DMS 273 treated with DMSO at 0.1 percent for 48 hours (cell line): ENCODE measurements around the gene SPON1.
"Not testable (repeated sequence)": the region's sequence is repeated elsewhere in the genome, so short reads cannot be mapped to it uniquely, and the experiment has no call there.

ENCODE experiments used
- DNase-seq: peaks from one replicate; lab custom pipeline; 2025; lab: John Stamatoyannopoulos, UW

The SPON1 gene

DNA sequence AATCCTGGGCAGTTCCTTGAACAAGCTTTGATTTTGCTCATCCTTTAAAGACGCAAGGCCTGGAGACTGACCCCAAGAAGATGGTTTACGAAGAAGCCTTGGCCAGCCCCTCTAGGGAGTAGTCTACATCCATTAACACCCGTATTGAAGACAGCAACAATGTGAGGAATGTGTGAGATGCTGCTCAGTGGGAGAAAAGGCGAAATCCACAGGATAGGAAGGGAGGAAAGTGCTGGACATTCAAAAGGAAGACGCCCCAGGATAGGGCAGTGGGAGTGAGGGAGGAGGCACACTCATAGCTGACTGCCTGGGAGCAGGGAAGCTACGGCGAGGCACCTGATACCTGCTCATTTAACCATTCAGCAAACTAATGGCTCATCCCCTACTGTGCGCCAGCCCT, 282.4 kb downstream of the SPON1 start:
- no peak for DNase-seq

GRCh38 chr11:14245444-14245843, 282.9 kb downstream of the SPON1 start:
- no peak for DNase-seq

GRCh38 chr11:14248580-14248981, 286.1 kb downstream of the SPON1 start:
- DNase-seq = no peak

DNA sequence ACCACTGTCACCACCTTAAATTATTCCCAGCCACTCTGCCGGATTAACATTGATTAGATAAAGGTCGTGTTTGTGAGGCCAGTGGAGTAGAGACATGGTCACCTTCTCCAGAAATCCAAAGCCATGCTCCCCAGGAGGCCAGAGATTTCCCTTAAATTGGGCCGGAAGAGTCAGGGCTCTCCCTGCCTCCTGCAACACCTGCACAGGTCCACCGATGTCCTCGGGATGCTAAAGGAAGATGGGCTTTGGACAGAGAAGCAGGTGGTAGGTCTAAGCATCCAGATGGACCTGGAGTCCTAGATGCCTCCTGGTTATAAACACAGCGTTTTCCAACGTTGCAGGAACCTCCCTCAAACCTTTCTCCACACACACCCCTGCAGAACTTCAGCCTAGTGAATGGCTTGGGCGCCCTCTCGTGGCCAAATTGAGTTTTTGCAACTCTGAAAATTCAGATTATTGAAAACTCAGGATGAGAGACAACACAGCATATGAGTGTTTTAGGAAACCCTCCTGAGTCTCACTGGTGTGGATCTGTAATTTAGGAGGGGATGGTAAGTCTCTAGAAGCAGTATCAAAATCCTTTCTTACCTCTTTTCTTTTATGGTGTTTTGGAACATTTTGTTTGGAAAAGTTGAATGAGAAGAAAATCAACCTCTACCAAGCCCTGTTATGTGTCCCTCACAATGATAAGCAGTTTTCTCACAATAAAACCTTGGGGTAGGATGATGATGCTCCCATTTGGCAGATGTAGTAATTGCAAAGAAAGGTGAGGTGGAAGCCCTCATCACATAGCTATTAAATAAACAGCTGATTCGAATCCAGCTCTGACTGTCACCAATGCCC, 286.8 kb downstream of the SPON1 start:
- DNase-seq = no peak

DNA sequence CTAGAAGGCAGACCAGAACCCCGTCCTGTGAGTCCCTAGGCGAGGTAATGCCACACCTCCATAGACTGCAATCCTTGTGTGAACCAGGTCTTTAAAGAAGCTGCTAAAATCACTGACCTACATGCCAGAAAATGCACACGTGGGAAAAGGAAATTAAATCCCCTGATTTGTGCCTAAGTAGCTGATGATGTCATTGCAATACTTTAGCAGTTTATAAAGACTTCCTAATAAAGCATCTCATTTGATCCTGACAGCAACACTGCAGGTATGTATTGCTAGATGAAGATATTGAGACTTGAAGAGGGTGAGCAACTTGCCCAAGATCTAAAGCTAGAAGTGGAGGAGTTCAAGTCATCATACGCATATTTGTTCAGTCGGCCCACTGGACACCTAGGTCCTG, 289.2 kb downstream of the SPON1 start:
- DNase-seq = no peak

GRCh38 chr11:14252501-14252900, 290.0 kb downstream of the SPON1 start:
- not testable (repeated sequence) for DNase-seq

- peak; percentile 7 for DNase-seq
Observed at GRCh38 chr11:14253421-14253820, 290.9 kb downstream of the SPON1 start.

DNA sequence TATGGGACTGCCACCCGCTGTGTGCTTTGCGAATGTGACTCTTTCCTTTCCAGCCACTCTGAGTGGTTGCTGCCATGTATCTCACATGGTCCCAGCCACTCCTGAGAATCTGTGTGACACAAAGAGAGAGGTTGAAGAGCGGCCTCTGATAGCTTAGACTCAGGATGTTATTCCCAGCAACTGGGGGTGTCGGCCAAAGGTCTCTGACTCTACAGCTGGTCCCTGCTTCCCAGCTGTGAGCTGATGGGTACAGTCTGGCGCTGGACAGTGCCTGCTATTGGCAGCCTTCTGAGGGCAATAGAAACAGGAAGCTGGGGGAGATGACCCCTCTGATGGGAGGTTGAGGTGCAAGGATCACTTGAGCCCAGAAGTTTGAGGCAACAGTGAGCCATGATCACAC, 291.3 kb downstream of the SPON1 start:
- no peak for DNase-seq

DNA sequence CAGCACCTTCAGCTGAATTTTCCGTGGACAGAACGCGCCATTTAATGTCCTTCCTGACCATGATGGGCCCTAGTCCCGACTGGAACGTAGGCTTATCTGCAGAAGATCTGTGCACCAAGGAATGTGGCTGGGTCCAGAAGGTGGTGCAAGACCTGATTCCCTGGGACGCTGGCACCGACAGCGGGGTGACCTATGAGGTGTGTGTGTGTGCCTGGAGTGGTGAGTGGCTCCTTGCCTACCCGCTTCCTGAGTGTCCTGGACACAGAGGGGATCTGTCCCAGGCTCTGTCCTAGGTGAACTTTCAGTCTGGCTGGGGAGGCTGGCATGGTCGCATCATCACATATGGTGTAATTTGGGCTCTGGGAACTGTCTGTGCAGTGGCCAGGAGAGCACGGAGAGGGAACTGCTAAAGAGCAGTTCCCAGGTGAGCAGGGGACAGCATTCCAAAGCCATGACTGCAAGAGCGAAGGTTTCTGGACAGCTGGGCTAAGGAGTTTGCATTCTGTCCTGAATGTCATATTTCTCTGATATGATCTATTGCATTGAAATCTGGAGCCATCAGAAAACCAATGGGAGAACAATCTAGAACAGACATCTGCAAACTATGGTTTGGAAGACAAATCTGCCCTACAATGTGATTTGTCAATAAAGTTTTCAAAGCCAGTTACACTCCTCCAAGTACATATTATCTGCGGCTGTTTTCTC, 292.2 kb downstream of the SPON1 start:
- no peak for DNase-seq

GRCh38 chr11:14255238-14255534, 292.7 kb downstream of the SPON1 start:
- no peak for DNase-seq

DNA sequence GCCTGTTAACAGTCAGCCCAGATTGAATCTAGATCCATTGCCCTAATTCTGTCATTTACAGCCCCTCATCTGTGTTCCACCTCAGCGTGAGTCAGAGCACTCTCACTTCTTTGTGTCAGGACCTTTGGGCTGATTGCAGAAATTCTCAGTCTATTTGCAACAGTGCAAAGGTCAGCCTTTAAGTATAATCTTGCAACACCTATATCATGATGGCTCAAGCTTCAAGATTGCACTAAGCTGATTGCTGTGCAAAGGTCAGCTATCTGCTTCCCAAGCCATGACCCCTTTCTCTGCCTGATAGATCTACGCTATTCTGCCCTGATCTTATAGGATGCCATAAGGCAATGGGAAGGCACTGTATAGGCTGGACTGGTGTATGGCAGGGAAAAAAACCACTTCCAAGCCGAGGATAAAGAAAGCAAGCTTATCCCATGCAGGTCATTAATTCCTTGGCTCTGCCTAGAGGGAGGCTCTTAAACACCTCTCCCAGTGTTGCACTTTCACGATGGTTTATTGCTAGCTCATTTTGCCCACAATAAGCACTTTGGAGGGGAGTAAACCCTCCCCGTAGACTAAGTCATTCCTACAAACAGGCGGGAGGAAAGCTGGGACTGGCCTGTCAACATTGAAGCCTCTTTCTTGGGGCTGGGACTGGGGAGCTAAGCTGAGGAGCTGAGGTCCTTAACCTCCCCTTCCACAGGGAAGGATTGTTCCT, 295.9 kb downstream of the SPON1 start:
- DNase-seq = no peak

DNA sequence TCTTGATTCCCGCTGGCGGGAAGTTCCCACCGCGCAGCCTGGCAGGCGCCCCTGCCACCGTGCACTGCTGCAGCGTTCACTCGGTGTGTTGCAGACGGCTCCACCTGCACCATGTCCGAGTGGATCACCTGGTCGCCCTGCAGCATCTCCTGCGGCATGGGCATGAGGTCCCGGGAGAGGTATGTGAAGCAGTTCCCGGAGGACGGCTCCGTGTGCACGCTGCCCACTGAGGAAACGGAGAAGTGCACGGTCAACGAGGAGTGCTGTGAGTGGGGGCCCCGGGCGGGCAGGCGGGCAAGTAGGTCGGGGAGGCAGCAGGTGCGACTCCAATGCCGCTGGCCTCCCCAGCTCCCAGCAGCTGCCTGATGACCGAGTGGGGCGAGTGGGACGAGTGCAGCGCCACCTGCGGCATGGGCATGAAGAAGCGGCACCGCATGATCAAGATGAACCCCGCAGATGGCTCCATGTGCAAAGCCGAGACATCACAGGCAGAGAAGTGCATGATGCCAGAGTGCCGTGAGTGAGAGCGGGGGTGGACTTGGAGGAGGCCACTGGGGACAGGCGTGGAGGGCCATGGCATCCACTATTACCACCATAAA, 296.8 kb downstream of the SPON1 start:
- DNase-seq = no peak

GRCh38 chr11:14259878-14260277, 297.4 kb downstream of the SPON1 start:
- no peak for DNase-seq

- no peak for DNase-seq
Observed at GRCh38 chr11:14261066-14261465, 298.5 kb downstream of the SPON1 start.

DNA sequence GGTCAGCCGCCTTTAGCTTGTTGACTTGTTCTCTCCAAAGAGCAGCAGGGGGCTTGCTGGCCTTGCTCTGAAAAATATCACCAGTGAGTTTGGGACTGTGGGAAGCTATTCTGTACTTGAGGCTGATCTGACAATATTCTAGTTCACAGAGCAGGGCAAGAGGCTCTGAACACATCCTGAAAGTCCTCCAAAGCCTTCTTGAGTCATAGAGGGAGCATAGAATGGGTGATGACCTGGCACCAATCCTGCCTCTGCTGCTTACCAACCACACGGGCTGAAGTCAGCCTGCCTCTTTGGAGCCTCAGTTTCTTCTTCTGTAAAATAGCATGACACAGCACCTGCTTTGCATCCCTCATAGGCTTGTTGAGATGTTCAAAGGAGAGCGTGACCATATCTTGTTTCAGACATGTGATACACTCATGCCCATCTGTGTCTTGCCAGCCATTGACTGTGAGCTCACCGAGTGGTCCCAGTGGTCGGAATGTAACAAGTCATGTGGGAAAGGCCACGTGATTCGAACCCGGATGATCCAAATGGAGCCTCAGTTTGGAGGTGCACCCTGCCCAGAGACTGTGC, 299.8 kb downstream of the SPON1 start:
- DNase-seq = no peak

- no peak for DNase-seq
Observed at GRCh38 chr11:14264966-14265365, 302.4 kb downstream of the SPON1 start.

DNA sequence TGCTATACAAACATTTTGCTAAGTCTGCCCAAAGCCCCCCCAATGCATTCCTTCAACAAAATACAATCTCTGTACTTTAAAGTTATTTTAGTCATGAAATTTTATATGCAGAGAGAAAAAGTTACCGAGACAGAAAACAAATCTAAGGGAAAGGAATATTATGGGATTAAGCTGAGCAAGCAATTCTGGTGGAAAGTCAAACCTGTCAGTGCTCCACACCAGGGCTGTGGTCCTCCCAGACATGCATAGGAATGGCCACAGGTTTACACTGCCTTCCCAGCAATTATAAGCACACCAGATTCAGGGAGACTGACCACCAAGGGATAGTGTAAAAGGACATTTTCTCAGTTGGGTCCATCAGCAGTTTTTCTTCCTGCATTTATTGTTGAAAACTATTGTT, 304.1 kb downstream of the SPON1 start:
- no peak for DNase-seq

DNA sequence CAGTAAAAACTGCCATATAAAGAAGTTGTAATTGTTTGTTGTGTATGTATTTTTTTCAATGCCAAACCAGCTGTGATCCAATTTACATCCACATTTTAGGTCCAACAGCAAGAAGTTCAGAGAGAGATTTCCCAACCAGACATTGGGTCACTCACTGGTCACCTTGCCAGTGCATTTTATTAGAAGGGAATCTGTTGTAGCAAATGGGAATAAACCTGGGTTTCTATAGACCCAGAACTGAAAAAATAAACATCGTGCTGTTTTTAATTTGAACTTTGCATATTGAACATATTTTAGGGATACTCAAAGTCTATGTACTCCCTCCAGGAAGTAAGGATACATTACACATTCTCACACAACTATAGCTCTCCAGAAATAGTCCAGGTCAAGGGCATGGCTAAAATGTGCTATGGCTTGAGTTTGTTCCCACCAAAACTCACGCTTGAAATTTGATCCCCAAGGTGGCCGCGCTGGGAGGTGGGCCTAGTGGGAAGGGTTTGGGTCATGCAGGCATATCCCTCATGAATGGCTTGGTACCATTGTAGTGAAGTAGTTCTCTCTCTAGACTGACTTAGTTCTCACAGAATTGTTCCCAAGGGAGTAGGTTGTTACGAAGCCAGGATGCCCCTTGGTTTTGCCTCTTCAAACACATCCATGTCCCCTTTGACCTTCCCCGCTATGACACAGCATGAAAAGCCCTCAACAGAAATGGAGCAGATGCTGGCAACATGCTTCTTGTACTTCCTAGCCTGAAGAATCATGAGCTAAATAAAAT, 305.5 kb downstream of the SPON1 start:
- no peak for DNase-seq

DNA sequence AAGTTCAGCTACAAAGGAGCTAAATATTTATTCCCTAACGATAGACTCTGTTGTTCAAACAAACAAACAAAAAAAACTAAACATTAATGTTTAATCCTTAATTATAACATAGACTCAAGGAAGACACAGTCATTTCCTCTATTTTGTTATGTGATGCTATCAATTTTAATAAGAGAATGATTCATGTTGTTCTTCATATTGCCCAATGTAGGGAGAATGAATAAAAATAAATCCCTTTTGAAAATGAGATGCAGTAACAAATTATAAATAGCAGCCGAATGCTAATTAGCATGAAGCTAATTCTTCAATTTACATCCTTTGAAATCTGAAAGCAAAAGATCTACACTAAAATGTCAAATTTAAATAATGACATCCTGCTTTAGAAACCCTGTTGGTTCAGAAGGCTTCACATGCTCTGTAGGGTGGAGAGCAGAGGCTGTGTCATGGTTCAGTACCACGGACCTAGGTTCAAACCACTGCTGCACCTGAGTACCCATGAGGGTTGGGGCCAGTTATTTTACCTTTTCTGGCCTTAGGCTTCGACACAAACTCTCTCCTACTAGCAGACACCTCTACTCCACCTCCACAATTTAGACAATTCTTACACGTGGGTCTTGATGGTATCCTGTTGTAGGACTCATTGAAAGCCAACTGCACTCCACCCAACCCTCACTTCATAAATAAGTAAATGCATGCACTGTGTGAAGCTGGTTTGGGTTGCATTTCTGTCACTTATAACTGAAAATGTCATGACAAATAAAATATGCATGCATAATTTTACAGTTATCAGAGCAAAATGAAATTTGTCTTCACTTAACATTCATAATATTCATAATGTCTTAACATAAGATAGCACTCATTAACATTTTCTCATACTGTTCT, 307.4 kb downstream of the SPON1 start:
- no peak for DNase-seq
